Activated CD8-positive, alpha-beta memory T cell treated with anti-CD3 and anti-CD28 coated beads, Interleukin-2, amount 50 U/mL, for 4 hours (primary cell): ENCODE measurements around the gene ORC3.
"Not testable (repeated sequence)": the region's sequence is repeated elsewhere in the genome, so short reads cannot be mapped to it uniquely, and the experiment has no call there.

Experiments used
- DNase-seq: peaks from one replicate; pipeline ENCODE4 v3.0.0-alpha.2; 2020

Gene ORC3

GRCh38 chr6:87661503-87661902, 71.6 kb downstream of the ORC3 start:
- no peak for DNase-seq

GRCh38 chr6:87663434-87663833, 73.5 kb downstream of the ORC3 start:
- no peak for DNase-seq

DNA sequence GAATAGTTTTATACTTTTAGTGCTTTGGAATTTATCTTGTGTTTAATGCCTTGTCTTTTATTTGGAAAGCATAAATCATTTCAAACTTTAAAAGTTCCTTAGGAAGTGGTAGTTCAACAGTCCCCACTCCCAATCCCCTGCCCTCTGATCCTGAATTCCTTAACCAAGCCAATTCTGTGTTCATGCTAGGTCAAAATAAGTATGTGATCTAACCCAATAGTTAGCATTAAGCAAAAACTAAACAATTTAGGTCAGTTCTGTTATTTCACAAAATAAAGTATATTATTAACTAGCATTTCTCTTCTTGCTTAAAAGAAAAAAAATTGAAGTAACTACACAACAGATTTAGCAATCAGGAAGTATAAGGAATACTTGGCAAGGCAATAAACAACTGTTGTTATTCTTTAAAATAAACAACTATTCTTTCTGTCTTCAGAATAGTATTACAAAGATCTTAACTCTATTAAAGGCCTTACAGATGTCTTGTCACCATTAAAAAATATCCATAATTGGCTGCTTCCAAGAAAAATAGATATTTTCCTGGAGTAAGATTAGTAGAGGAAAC, 75.1 kb downstream of the ORC3 start:
- no peak for DNase-seq

DNA sequence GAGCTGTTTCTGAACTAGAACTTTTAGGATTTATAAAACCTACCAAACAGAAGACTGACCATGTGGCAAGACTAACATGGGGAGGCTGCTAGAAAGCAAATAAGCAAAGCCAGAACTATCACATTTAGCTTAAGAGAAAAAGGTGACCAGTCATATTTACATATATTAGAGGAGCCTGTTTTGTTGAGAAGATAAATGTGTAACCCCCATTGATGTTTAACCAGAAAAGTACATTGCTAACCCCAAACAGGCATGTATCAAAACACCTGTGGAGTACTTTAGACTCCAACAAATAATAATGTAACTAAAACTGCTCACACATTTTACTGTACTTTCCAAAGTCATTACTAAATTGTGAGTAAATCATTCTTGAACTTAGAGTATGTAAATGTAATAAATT, 77.1 kb downstream of the ORC3 start:
- no peak for DNase-seq

GRCh38 chr6:87668013-87668412, 78.1 kb downstream of the ORC3 start:
- DNase-seq, result no peak

- no peak for DNase-seq
Observed at GRCh38 chr6:87669051-87669450, 79.1 kb downstream of the ORC3 start.

GRCh38 chr6:87670707-87671106, 80.8 kb downstream of the ORC3 start:
- no peak for DNase-seq

GRCh38 chr6:87671555-87672029, 81.7 kb downstream of the ORC3 start:
- DNase-seq, result no peak

- no peak for DNase-seq
Observed at GRCh38 chr6:87672641-87673040, 82.7 kb downstream of the ORC3 start.

DNA sequence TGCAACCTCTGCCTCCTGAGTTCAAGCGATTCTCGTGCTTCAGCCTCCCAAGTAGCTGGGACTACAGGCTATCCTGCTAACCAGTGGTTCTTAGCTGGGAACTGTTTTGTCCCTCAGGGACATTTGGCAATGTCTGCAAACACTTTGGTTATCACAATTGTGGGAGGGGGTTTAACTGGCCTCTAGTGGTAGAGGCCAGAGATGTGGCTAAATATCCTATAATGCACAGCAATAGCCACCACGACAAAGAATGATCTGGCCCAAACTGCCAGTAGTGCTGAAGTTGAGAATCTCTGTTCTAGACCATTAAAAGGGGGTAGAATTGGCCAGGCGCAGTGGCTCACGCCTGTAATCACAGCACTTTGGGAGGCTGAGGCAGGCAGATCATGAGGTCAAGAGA, 83.3 kb downstream of the ORC3 start:
- DNase-seq, result no peak

DNA sequence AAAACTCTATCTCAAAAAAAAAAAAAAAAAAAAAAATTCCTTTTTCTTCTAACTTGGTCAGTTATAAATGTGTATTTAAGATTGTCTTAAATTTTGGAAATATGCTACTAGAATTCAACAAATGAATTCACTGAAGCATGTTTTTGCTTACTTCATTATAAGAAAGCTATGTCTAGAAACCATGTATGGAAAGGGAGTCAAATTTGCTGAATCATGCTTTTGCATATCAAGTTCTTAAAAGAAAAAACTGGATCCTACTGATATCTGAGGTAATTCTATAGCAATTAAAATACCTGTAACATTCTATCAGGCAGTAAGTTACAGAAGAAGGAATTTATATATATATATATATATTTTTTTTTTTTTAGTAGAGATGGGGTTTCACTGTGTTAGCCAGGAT, 84.4 kb downstream of the ORC3 start:
- no peak for DNase-seq

DNA sequence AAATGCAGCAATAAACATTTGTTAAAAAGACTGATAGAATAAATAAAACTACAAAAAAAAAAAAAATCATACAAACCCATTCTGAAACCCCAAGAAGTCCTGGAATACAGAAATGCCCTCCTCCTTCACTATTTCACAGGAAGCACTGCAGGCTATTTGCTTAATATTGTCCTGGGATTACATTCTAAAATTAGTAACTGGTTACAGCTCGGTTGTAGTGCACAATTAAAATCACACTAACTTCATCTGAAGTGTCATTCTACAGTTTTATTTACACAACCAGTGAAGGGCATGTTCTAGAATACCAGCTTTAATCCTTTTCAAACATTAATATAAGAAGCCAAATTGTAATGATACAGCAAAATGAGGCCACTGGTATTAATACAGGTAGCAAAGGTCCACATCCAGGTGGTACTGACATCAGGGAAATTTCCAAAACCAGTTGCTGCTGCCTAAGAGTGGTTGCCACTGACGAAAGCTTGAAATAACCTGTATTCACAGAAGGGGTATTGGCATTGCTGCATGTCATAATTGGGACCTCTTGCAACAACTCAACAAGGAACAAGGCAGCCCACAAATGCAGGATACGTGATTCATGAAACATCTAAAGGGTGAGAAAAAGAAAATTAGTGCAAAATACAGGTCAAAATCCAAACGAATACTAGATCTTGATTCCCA, 85.2 kb downstream of the ORC3 start:
- DNase-seq, result no peak

- no peak for DNase-seq
Observed at GRCh38 chr6:87682310-87682709, 92.4 kb downstream of the ORC3 start.

DNA sequence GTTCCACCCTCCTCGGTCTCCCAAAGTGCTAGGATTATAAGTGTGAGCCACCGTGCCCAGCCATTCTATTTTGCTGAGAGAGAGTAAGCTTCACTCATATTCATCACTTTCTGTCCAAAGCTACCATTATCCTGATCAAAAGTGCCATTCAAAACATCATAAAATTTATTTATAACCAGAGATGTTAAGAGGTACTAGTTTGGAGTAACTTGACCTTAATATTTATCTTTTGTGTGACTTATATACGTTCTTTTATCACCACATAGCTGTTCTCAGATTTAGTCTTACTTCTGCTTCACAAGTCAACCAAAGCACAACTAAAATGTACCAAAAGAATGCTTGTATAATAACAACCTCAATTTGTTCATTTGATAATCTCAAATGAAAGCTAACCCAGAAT, 94.0 kb downstream of the ORC3 start:
- no peak for DNase-seq

GRCh38 chr6:87684895-87685654, 95.1 kb downstream of the ORC3 start:
- DNase-seq, result no peak

- DNase-seq, result not testable (repeated sequence)
Observed at GRCh38 chr6:87686636-87687205, 96.8 kb downstream of the ORC3 start.

GRCh38 chr6:87687296-87687695, 97.4 kb downstream of the ORC3 start:
- no peak for DNase-seq

DNA sequence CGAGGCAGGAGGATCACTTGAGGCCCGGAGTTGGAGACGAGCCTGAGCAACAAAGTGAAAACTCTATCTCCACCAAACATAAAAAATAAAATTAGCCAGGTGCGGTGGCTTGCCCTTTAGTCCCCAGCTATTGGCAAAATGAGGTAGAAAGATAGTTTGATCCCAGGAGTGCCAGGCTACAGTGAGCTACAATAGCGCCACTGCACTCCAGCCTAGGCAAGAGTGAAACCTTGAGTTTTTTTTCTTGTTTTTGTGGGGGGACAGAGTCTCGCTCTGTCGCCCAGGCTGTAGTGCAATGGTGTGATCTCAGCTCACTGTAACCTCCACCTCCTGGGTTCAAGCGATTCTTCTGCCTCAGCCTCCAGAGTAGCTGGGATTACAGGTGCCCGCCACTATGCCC, 98.0 kb downstream of the ORC3 start:
- not testable (repeated sequence) for DNase-seq

DNA sequence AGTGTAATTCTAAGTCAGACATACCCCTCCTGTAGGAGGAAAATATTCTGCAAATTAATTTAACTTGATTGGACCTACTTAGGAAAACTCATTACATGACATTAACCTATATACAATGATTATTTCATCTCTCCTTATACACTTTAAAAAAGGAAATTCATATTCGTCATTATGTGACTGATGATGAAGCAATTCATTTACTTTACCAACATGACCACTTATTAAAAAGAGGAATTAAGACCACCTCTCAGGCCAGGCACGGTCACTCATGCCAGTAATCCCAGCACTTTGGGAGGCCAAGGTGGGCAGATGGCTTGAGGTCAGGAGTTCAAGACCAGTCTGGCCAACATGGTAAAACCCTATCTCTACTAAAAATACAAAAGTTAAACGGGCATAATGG, 100.5 kb downstream of the ORC3 start:
- DNase-seq, result no peak

- no peak for DNase-seq
Observed at GRCh38 chr6:87692086-87692485, 102.2 kb downstream of the ORC3 start.

- not testable (repeated sequence) for DNase-seq
Observed at GRCh38 chr6:87696817-87697216, 106.9 kb downstream of the ORC3 start.

- no peak for DNase-seq
Observed at GRCh38 chr6:87697581-87698546, 107.9 kb downstream of the ORC3 start.
